D341Med (cell line): ENCODE measurements around the gene INO80.

Source experiments
- DNase-seq: peaks from one replicate; pipeline ENCODE4 v3.0.0; 2012; ENCODE audit warnings: low spot score

Gene INO80

GRCh38 chr15:40948706-40949473 lies 167.2 kb downstream of the INO80 start:
- no peak for DNase-seq

GRCh38 chr15:40944510-40945296 lies 171.4 kb downstream of the INO80 start:
- DNase-seq: no peak

- no peak for DNase-seq
These were observed 172.2 kb downstream of the INO80 start for GRCh38 chr15:40943764-40944365.

- DNase-seq: no peak
These were observed 173.2 kb downstream of the INO80 start for GRCh38 chr15:40942878-40943277.

GRCh38 chr15:40942337-40942854 lies 173.7 kb downstream of the INO80 start:
- no peak for DNase-seq

- DNase-seq: peak; percentile 97
These were observed 174.3 kb downstream of the INO80 start for GRCh38 chr15:40941528-40942336.

- DNase-seq: no peak
These were observed 175.0 kb downstream of the INO80 start for GRCh38 chr15:40941068-40941527.

GRCh38 chr15:40940296-40940801 lies 175.7 kb downstream of the INO80 start:
- no peak for DNase-seq

- no peak for DNase-seq
These were observed 177.6 kb downstream of the INO80 start for GRCh38 chr15:40938536-40938870.

GRCh38 chr15:40937762-40938535 lies 178.1 kb downstream of the INO80 start:
- peak; percentile 72 for DNase-seq

- no peak for DNase-seq
These were observed 179.1 kb downstream of the INO80 start for GRCh38 chr15:40936709-40937666.

GRCh38 chr15:40936234-40936708 lies 179.8 kb downstream of the INO80 start:
- DNase-seq: no peak

GRCh38 chr15:40934457-40934856 lies 181.6 kb downstream of the INO80 start:
- no peak for DNase-seq

- no peak for DNase-seq
These were observed 182.6 kb downstream of the INO80 start for GRCh38 chr15:40933517-40933902.

GRCh38 chr15:40932649-40933516 lies 183.2 kb downstream of the INO80 start:
- DNase-seq: no peak

GRCh38 chr15:40932156-40932555 lies 183.9 kb downstream of the INO80 start:
- no peak for DNase-seq

GRCh38 chr15:40931300-40932142 lies 184.6 kb downstream of the INO80 start:
- DNase-seq: no peak
